Left colon (tissue), 2 donors: ENCODE results near the gene TAS2R39. TPM values are rescaled to one million over a fixed set of nuclear protein-coding genes. Genes with fewer than 3 reads are reported as not detected.
"Not testable (repeated sequence)": the region's sequence is repeated elsewhere in the genome, so short reads cannot be mapped to it uniquely, and the experiment has no call there.

Source experiments
- ATAC-seq: fragments of 200-7000 bp; cut with Tn5 transposase; one replicate; pipeline ENCODE4 v1.9.1; 2020; ENCODE audit warnings: mild to moderate bottlenecking, moderate library complexity
- DNase-seq, 2 donors: peaks; one replicate each; pipeline ENCODE4 v3.0.0-alpha.2; 2020
- intact Hi-C, 2 donors: fragments of 100-400 bp; cut with DNase I in 1 of 2; cut with micrococcal nuclease in 1 of 2; formaldehyde crosslinking; loops; one replicate each; pipeline versions ENCODE4 v1.11.2 to v1.14.0; 2022; cut with DNase I, micrococcal nuclease
- long read RNA-seq: library from polyadenylated mRNA; unstranded; transcript quantifications from one replicate; pipeline ENCODE4 v2.0.0, GENCODE V29; 2021
- total RNA-seq, 2 donors: library from RNA; stranded (reverse); fragmentation: NEBNext Ultra II Directional; extraction: Animal tissue kit (Norgen Biotek cat#: 25700); gene quantifications; one replicate each; pipeline ENCODE4 v1.2.1, GENCODE V29; 2021
- donor health status: DM: no; HTN: no; CAD: no.
- donor health status: DM: yes; HTN: yes; CAD: no.

Gene TAS2R39
- not detected for total RNA-seq
- long read RNA-seq = 0 reads

GRCh38 chr7:143183024-143183423, at the start of gene TAS2R39:
Gene TAS2R39, plus strand, starts transcription at chr7:143183419. Its CDS starts 0 bp downstream, at chr7:143183419.
- DNase-seq (no peak), ATAC-seq (no peak)
- intact Hi-C loops = no loop called here

GRCh38 chr7:143147070-143147469, 36.1 kb upstream of the TAS2R39 start:
- intact Hi-C loops = no loop called here
- DNase-seq (no peak), ATAC-seq (no peak)

GRCh38 chr7:143148050-143148449, 35.2 kb upstream of the TAS2R39 start:
- intact Hi-C loops = no loop called here
- no peak for DNase-seq
- ATAC-seq = no peak

- DNase-seq = no peak
- intact Hi-C loops = no loop called here
- no peak for ATAC-seq
These were observed 34.6 kb upstream of the TAS2R39 start for GRCh38 chr7:143148651-143149050.

GRCh38 chr7:143150696-143151095, 32.5 kb upstream of the TAS2R39 start:
- ATAC-seq, DNase-seq, intact Hi-C loops: not testable (repeated sequence)

- DNase-seq, intact Hi-C loops, ATAC-seq: not testable (repeated sequence)
These were observed 24.6 kb upstream of the TAS2R39 start for GRCh38 chr7:143158617-143159016.

GRCh38 chr7:143171697-143172096, 11.5 kb upstream of the TAS2R39 start:
- ATAC-seq (peak; percentile 81), DNase-seq (no peak)
- intact Hi-C loops = no loop called here

GRCh38 chr7:143172354-143172753, 10.9 kb upstream of the TAS2R39 start:
- DNase-seq (peak; percentile 56 to 66), ATAC-seq (peak; percentile 97)

GRCh38 chr7:143176128-143176527, 7.1 kb upstream of the TAS2R39 start:
- intact Hi-C loops = no loop called here
- DNase-seq (no peak), ATAC-seq (no peak)

More at GRCh38 chr7:143172354-143172753, 10.9 kb upstream of the TAS2R39 start:
- intact Hi-C loops = no loop called here

GRCh38 chr7:143177374-143178119, 5.7 kb upstream of the TAS2R39 start:
- ATAC-seq = no peak
- intact Hi-C loops = no loop called here
- DNase-seq = no peak

GRCh38 chr7:143180771-143181170, 2.4 kb upstream of the TAS2R39 start:
- intact Hi-C loops, DNase-seq, ATAC-seq: not testable (repeated sequence)

- DNase-seq (no peak), ATAC-seq (no peak)
- intact Hi-C loops = no loop called here
These were observed 1.9 kb upstream of the TAS2R39 start for GRCh38 chr7:143181349-143181748.

- ATAC-seq (no peak), DNase-seq (no peak)
- intact Hi-C loops = no loop called here
These were observed 2.3 kb downstream of the TAS2R39 start for GRCh38 chr7:143185551-143185950.

- ATAC-seq = no peak
- intact Hi-C loops = no loop called here
- DNase-seq = no peak
These were observed 5.8 kb downstream of the TAS2R39 start for GRCh38 chr7:143188994-143189393.

- no peak for ATAC-seq
- intact Hi-C loops = no loop called here
- no peak for DNase-seq
These were observed 10.7 kb downstream of the TAS2R39 start for GRCh38 chr7:143193880-143194279.

- DNase-seq (no peak), ATAC-seq (no peak)
- intact Hi-C loops = no loop called here
These were observed 15.8 kb downstream of the TAS2R39 start for GRCh38 chr7:143199040-143199439.

GRCh38 chr7:143202161-143202560, 18.9 kb downstream of the TAS2R39 start:
- ATAC-seq (no peak), DNase-seq (no peak)
- intact Hi-C loops = no loop called here

GRCh38 chr7:143203386-143203785, 20.2 kb downstream of the TAS2R39 start:
- ATAC-seq (no peak), DNase-seq (no peak)
- intact Hi-C loops = no loop called here

- ATAC-seq (no peak), DNase-seq (peak in 1 of 2 donors; percentile 32)
- intact Hi-C loops = no loop called here
These were observed 22.5 kb downstream of the TAS2R39 start for GRCh38 chr7:143205560-143206293.

- intact Hi-C loops = loop anchor here (10.0 kb wide), 2 partner anchors 206 to 356 kb away; partner anchors contain the start of gene EPHB6 (in 1 of the 2)
- no peak for ATAC-seq
- no peak for DNase-seq
These were observed 27.3 kb downstream of the TAS2R39 start for GRCh38 chr7:143210541-143210940.
